Skin epidermis (tissue), 12 donors: Measurements from ENCODE around the gene RBM20.

ENCODE experiments used
- H3K27ac ChIP-seq, 21 experiments: fragments of 200-600 bp; sonication (generic) in 11 of 21; one replicate each; pipeline ENCODE4 v1.5.0; 2020; ENCODE audit warnings: mild to moderate bottlenecking in 3 of 21, inconsistent platforms in 2 of 21, moderate library complexity in 2 of 21
- H3K4me3 ChIP-seq, 7 experiments: fragments of 200-600 bp; sonication (generic) in 2 of 7; one replicate each; pipeline ENCODE4 v1.5.0; 2020; ENCODE audit warnings: inconsistent platforms in 2 of 7, mild to moderate bottlenecking in 2 of 7, moderate library complexity in 1 of 7

The RBM20 gene

DNA sequence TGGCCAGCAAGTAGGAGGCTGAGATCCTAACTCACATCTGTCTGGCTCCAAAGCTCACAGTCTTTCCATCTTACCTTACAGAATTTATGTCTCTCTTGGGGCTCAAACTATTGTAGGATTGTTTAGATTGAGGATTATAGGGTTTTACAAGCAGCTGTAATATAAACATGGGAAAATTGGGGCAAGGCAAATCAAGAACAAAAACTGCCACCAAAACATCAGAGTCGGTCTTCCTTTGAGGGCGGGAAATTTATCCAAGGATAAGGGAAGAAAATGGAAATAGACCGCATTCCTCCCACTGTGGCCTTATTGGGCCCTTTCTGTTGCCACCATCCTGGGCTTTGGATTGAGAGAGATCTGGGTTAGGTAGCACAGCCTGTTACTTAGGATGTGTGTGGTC lies 22.5 kb downstream of the RBM20 start:
- H3K4me3 ChIP-seq, result no peak overlapping the region
- H3K27ac ChIP-seq, result no peak overlapping the region

- Histone ChIP-seq H3K27ac (no peak overlapping the region), H3K4me3 (no peak overlapping the region)
Observed at GRCh38 chr10:110667620-110668343, 23.6 kb downstream of the RBM20 start.

DNA sequence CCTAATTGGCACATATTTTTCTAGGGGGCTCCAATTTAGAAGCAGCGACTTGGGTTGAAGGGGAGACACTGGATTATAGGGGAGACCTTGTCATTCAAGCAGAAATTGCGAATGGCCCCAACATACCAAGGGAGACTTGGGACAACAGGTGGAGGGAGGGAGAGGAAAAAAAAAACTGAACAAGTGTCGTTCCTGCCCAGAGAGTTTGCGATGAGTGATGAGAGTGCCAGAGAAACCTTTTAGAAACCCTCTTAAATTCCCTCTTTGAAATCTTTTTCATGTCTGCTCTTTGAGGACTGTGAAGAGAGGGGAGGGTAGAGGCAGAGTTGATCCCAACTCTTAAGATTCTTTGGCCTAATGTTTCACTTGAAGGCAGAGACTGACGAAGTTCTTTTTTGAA lies 24.3 kb downstream of the RBM20 start:
- H3K27ac ChIP-seq, result no peak overlapping the region

DNA sequence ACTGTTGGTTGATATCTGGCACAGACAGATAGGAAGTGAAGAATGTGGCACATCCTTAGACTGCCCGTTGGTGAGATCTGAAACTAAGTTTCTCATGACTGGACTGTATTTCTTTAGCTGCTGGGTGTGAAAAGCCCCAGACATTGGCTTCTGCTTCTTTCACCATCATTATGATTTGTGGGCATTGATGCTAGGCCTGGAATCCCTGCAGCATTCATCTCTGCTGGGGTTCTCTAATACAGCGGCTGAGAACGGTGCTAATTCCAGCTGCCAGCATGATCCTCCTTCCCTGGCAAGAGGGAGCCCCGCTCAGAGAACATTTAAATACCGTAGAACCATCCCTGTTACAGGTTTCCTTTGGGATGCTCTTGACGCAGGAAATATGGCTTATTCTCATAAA lies 26.2 kb downstream of the RBM20 start:
- no peak overlapping the region for H3K4me3 ChIP-seq
- no peak overlapping the region for H3K27ac ChIP-seq

More for the DNA sequence above, 24.3 kb downstream of the RBM20 start:
- H3K4me3 ChIP-seq, result no peak overlapping the region

- Histone ChIP-seq H3K27ac (peak overlapping the region in 19 of 21 experiments; percentile 5 to 80 (median 64)), H3K4me3 (peak overlapping the region; percentile 38 to 61 (median 50))
Observed at GRCh38 chr10:110671788-110672579, 27.8 kb downstream of the RBM20 start.

DNA sequence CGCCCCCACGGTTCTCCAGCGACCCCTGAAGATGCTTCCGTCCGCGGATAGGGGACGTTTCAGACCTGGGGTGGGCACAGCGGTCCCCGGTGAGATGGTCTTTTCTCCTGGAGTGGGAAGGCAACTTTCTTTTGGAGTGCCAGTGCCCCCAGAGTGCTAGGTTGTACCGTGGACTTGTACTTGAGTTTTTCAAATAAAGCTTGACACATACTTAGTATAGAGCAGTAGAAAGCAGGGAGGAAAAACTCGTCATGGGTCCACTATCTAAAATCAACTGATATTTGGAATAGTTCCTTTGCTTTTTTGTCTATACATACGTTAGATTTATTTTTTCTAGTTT lies 28.4 kb downstream of the RBM20 start:
- Histone ChIP-seq H3K27ac (peak overlapping the region in 19 of 21 experiments; percentile 5 to 80 (median 64)), H3K4me3 (peak overlapping the region; percentile 38 to 61 (median 50))

DNA sequence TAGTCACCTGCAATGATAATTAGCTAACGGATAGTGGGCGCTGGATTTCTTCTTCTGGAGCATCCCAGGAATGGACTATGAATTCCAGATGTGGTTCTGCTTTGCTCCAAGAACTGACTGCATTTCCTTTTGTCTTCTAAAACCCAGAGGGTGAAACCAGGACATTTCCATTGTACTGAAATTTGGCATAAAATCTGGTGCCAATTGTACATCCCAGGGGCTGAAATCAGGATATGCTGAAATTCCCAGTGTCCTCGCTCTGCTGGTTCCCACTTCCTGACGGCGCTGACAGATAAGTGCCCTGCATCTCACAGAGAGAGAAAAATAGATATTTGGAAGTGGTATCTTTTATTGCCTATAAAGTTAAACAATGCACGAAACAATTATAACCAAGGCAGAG lies 31.9 kb downstream of the RBM20 start:
- H3K4me3 ChIP-seq, result no peak overlapping the region
- H3K27ac ChIP-seq, result no peak overlapping the region

- no peak overlapping the region for H3K4me3 ChIP-seq
- no peak overlapping the region for H3K27ac ChIP-seq
Observed at GRCh38 chr10:110679486-110680272, 35.5 kb downstream of the RBM20 start.

DNA sequence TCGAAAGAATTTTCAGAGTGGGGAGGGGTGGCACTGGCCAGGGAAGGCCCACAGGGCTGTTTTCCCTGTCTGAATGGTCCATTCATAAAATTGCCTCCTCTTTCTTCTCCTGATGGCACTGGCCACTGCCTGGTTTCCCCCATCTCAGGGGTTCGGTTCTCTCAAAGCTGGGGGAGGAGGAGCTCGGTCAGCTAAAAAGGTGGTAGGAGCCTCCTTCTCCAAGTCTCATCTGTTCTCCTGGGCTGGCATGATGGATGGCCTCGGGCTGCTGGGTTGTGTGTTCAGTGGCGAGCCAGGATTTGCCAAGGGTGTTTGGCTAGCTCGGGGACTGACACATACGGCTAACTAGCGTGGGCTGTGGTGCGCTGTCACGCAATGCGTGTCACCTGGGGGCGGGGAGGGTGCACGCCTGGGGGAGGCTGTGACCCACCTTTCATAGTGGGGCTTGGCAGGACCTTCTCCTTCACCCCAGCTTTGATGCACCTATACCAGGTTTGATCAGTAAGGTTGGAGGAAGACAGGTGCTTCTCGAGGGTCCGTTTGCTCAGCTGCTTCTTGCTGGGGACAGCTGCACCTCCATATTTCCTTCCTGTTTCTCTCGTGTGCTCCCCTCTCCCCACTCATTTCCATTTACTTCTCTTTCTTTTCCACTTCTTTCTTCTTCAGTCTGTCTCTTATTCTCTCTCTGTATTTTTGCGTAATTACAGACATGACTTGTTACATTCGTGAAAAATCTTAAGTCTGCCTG lies 36.3 kb downstream of the RBM20 start:
- Histone ChIP-seq H3K27ac (no peak overlapping the region), H3K4me3 (no peak overlapping the region)

- Histone ChIP-seq H3K27ac (no peak overlapping the region), H3K4me3 (no peak overlapping the region)
Observed at GRCh38 chr10:110681023-110681681, 37.0 kb downstream of the RBM20 start.

GRCh38 chr10:110682348-110682747 lies 38.2 kb downstream of the RBM20 start:
- Histone ChIP-seq H3K27ac (no peak overlapping the region), H3K4me3 (no peak overlapping the region)

DNA sequence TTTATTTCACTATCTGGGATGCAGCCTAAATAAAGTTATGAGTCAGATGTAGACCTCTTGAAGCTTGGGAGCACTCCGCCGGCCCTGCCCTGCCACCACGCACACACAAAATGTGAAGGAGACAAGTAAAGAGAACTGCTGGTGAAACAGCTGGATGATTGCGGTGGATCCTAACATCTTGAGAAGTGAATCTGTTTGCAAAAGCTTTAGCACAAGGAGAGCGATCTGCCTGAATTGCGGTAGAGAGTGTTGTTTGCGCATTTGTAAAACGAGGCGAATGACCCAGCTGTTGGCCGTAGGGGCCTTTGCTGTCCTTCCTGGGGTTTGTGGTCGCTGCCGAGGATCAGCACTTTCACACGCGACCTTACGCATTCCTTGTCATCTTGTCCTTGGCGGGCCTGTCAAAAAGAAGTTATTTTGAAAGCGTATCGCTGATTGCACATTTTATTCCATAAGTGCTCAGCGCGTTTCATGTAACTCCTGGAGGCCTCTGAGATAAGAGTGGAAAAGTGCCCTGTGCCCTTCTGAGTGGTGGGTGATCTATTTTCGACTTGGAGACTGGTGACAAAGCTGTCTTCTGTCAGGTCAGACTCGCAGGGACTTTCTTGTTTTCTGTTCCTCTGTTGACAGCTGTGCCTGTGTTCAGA lies 40.8 kb downstream of the RBM20 start:
- peak overlapping the region in 3 of 21 experiments; percentile 26 to 53 (median 29) for H3K27ac ChIP-seq
- no peak overlapping the region for H3K4me3 ChIP-seq

GRCh38 chr10:110686047-110686446 lies 41.9 kb downstream of the RBM20 start:
- no peak overlapping the region for H3K4me3 ChIP-seq

DNA sequence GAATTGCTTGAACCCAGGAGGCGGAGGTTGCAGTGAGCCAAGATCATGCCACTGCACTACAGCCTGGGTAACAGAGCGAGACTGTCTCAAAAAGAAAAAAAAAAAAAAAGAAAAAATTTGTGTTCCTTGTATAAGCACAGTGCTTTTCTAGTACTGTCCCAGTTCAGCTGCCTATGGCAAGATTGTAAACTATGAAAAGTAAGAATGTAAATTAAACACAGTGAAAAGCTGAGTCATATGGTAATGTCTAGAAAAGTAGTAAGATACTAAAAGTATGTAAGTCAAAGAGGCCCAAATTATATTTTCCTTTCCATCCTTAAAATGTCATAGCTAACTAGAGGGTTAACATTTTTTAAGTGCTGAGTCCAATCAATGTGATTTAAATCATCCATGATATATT lies 42.8 kb downstream of the RBM20 start:
- H3K27ac ChIP-seq, result no peak overlapping the region
- no peak overlapping the region for H3K4me3 ChIP-seq

More at GRCh38 chr10:110686047-110686446, 41.9 kb downstream of the RBM20 start:
- H3K27ac ChIP-seq, result no peak overlapping the region

GRCh38 chr10:110687400-110687799 lies 43.3 kb downstream of the RBM20 start:
- H3K27ac ChIP-seq, result no peak overlapping the region
- no peak overlapping the region for H3K4me3 ChIP-seq

DNA sequence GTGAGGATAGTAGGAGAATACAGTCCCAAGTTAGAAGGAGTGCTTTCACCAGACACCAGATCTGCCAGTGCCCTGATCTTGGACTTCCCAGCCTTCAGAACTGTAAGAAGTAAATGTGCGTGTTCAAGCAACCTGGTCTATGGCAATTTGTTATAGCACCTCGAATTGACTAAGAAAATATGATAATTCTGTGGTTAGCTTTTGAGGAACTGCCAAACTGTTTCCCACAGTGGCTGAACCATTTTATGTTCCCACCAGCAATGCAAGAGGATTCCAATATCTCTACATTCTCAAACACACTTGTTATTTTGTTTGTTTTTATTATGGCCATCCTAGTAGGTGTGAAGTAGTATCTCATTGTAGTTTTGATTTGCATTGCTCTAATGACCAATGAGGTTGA lies 47.0 kb downstream of the RBM20 start:
- Histone ChIP-seq H3K27ac (no peak overlapping the region), H3K4me3 (no peak overlapping the region)

- Histone ChIP-seq H3K27ac (no peak overlapping the region), H3K4me3 (no peak overlapping the region)
Observed at GRCh38 chr10:110694263-110694662, 50.1 kb downstream of the RBM20 start.

GRCh38 chr10:110694820-110695538 lies 50.8 kb downstream of the RBM20 start:
- no peak overlapping the region for H3K4me3 ChIP-seq
- no peak overlapping the region for H3K27ac ChIP-seq
